ENCODE measurements around the gene SERPINA9.

Gene SERPINA9

DNA sequence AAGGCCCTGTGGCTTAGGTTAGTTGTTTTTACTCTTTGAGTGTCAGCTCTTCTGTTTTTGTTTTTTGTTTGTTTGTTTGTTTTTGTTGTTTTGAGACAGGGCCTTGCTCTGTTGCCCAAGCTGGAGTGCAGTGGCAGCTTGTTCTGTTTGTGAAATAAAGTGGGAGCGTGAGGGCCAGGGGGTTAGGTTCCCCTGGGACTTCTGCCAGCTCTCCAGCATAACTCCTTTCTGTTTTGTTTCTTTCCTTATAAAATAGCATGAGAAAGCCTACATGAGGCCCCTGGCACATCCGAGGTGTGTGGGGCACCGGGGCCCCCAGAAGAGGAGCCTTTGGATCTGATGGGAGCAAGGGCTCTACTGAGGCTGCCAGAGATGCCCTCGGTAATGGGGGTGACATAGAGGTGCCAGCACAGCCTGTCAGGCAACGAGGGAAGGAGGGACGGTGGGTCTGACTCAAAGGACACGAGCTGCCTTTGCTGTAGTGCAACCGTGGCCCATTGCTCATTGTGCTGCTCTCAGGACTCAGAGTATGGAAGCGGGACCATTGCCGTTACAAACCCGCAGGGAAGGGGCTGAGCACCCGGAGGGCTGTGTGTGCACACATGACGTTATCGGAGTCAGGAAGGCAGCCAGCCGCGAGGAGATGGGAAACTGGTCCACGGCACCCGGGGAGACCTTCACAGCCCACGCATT, 14.3 kb downstream of the SERPINA9 start:
- DNase-seq = no peak

GRCh38 chr14:94460631-94461416, 15.2 kb downstream of the SERPINA9 start:
- DNase-seq = no peak

DNA sequence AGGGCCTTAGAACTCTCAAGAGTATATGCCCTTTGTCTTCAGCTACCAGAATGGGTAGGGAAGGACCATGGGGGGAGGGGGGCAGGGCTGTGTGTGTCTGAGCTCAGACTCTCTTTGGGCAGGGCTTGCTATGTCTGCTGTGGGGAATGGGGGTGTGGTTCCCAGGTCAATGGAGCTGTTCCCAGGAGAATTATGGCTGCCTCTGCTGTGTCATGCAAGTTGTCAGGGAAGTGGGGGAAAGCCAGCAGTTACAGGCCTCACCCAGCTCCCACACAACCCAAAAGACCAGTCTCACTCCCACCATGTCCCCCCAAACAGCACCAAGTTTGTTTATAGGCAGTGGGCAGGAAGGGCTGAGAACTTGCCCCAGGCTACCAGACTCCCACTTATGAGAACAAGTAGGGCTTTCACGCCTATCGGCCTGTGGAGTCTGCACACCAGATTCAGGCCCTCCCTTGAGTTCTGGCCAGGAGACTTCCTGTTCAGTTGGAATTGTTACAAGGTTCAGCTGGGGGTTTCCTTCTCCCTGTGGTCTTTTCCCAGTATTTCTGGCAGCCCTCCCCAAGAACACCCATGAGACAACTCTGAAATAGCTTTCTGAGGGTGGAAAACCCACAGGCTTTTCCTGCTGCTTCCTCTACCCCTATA, 17.3 kb downstream of the SERPINA9 start:
- DNase-seq = no peak

- DNase-seq = no peak
These were observed 17.9 kb downstream of the SERPINA9 start for GRCh38 chr14:94458096-94458495.

DNA sequence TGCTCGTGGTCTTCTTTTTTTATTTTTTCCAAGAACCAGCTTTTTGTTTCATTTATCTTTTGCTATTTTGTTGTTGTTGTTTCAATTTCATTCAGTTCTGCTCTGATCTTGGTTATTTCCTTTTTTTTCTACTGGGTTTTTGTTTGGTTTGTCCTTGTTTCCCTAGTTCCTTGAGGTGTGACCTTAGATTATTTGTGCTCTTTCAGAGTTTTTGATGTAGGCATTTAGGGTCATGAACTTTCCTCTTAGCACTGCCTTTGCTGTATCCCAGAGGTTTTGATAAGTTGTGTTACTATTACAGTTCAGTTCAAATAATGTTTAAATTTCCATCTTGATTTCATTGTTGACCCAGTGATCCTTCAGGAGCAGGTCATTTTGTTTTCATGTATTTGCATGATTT, 20.1 kb downstream of the SERPINA9 start:
- no peak for DNase-seq

DNA sequence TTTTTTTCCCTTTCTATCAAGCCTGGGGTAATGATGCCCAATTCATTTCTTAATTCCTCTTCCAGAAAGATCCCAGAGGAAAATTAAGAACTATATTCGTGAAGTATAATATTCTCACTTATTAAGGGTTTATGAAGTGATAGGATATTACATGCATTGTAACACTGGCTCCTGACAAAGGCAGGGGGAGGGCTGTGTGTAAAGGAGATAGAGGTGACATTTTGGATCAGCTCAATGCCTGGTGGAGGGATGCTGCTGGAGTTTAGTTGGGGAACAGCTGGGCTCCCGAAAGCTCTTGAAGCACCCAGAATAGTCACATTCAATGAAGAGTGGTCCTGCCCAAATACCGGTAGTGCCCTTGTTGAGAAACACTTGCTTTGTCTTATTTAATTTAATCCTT, 24.2 kb downstream of the SERPINA9 start:
- no peak for DNase-seq

- no peak for DNase-seq
These were observed 24.8 kb downstream of the SERPINA9 start for GRCh38 chr14:94451091-94451771.

DNA sequence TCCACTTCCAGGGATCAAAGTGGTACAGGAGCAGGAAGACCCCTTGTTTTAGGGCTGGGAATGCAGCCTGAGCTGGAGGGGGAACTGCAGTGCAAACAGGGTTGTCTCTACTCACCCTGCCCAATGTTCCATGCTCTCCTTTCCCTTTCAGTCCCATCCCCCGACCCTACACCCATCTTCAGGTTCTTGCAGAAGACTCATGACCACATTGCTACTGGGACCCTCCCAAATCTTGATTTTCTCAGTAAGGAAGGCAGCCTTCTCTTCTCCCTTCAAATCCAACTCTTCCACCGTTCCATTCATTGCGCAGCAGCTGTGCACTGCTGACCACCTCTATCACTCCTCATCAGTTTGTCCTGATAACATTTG, 25.3 kb downstream of the SERPINA9 start:
- DNase-seq = no peak

DNA sequence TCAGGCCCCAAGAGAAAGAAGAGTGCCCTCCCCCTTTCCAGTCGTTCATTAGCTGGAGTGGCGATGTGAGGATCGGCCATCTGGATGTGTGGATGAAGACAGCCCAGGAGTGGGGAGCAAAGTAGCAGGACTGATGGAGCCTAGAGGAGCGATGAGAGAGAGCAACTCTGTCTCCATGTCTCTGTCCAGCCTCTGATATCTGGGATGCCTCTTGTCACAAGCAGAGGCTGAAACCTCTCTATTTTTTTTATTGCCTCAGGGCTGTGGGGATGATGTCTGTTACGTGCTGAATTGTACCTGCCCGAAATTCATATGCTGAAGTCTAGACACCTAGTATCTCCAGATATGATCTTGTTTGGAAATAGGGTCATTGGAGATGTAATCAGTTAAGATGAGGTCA, 26.1 kb downstream of the SERPINA9 start:
- DNase-seq = no peak

DNA sequence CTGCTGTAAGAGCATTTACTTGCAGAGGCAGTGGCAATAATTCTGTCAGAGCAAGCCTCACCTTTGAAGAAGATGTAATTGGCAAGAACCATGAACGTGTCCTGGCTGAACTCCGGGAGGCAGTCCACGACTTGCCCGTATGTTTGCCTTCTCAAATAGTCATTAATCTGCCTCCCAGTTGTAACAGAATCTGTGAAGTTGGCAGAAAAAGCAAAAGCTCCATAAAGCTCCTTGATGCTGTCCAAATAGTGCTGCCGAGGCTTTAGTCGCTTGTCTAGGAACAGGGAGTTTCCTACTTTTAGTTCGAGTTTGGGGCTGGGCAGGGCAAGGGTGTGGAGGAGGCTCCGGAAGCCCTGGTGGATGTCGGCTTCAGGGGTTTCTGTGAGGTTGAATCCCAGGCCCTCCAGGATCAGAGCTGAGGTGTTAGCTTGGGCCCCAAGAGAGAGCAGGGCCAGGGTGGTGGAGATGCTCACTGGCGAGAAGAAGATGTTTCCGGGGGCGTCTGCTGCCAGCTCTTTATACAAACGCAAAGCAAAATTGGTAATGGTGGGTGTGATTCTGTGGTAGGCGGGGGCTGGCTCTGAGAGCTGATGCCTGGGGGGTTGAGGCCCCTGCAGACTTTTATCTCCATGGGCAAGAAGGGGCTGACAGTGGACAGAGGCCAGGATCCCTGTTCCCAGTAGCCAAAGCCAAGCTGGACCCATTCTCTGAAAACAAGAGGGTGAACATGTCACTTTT, 27.8 kb downstream of the SERPINA9 start:
- no peak for DNase-seq

DNA sequence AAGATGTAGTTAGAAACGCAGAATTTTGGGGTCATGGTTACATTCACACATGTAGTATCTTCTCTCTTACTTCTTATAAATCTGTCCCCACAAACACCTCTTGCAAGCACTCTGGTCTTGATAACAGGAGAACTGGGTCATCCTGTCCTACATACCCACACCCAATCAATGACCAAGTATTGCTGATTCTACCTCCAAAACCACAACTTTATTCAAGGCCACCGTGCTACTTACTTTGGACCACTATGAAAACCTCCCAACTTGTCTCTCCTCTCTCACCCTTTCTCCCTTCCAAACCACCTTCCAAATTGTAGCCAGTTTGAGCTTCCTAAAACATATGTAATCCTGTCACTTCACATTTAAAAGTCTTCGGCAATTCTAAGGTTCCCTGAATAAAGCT, 28.8 kb downstream of the SERPINA9 start:
- DNase-seq = no peak

DNA sequence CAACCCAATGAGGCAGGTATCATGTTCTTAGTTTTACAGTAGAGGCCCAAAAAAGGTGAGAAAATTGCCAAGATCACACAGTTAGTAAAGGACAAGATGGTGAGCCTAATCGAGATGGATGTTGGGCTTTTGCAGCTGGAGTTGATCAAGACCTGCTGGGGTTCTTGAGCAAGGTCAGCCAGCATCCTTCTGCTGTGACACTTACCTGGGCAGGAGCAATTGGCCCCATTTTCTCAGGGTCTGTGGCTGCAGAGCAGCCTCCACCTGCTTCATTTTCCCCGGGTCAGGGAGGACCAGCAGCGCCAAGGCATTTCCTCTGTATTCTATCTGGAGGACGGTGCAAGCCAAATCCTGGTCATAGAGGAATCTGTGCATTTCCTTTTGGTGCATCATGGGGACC, 29.9 kb downstream of the SERPINA9 start:
- DNase-seq = no peak

DNA sequence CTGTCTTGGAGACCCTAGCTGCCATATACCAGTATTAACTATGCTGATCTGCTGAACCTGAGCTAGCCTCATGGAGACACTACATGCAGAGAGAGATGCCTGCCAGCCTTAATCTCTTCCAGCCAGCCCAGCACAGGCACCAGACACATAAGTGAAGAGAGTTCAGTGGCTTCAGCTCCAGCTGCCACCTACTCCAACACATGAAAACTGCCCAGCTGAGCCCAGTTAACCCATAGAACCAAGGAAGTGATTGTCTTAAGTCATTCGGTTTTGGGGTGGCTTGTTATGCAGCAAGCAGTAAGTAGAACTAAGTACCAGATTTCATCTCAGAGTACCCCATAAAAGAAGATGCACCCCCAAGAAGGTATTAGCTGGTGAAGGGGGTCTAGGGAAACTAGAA, 31.0 kb downstream of the SERPINA9 start:
- no peak for DNase-seq

DNA sequence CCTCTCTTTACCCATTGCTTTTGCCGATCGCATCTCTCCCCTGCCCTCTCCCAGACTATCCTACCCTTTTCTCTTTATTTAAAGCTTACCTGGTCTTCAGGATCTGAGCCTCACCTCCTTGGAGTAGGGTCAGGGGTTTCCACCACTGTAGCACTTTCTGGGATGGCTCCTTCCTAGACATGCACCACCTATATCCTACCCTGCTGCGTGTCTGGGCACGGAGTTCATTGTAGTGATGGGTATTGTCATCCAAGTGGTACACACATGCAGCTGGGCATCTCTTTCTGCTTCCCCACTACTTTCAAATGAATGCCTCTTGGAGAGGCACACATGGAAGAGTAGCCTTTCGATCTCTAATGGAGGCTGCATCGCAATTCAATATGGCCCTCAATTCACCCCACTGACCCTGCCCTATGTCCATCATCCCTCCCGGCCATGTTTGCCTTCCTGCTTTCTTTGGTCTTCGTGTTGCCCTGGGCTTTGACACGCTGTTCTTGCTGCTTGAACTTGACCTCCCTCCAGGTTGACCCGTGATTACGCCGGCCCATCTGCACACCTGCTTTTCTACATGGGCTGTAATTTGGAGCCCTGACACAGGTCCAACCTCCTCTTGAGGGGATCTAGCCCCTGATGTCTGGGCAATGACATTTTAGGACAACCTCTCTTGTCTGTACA, 34.3 kb downstream of the SERPINA9 start:
- DNase-seq = no peak

DNA sequence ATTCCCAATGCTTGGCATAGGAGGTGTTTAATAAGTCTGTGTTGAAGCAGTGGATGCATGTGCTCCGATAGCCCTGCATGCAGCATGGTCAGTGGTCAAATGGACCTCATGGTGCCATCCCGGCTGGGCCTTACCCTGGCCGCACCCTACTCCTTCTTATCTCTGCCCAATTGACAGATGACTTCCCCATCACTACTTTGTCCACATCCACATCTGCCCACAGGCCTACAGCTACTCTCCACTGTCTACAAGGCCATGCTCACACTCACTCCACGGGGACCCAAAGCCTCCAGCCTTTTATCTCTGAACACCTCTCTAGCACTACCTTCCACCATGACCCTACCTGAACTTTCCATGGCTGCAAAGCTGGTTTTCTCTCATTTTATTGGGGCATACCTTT, 34.9 kb downstream of the SERPINA9 start:
- no peak for DNase-seq

- no peak for DNase-seq
These were observed 36.4 kb downstream of the SERPINA9 start for GRCh38 chr14:94439453-94440057.

- DNase-seq = no peak
These were observed 47.4 kb downstream of the SERPINA9 start for GRCh38 chr14:94428610-94429009.

DNA sequence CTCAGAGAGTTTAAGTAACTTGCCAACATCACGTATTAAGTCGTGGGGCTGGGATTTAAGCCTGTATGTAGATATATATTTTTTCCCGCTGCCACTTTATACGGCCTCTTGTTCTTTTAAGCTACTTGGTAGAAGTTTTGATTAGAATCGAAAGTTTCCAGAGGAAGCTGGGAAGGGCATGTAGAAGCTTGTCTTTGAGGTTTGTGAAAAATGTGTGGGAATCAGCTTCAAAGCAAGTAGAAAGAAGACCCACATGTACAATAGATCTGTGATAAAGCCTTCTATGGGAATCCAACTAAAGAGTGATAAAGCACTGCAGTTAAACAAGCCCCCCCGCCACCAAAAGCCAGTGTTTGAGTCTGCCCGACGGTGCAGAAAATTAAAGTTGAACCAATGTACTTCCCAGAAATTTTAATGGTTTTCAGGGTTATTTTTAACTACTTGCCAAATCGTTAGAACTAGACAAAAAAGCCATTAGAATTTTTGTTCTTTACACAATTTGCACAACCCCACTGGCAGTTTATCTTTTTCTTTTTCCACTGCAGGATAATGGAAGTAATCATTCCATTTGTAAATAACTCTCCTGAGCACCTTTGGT, 48.9 kb downstream of the SERPINA9 start:
- no peak for DNase-seq

DNA sequence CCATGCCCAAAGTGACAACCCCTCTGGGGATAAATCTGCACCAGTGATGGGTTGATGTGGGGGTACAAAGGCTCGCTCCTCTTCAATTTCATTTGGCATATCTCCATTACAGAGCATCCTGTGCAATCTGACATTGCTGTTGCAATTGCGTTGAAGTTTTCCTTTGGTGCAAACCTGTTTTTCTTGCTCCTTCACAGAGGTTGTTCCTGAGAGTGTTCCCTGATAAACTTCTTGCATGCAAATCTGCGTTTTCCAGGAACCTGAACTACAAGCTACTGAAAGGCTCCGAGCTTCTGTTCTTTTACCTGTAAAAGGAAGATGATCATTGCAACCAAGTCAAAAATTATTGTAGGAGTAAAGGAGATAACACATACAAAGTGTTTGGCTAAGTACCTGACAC, 49.5 kb downstream of the SERPINA9 start:
- DNase-seq = no peak

GRCh38 chr14:94424371-94424770, 51.6 kb downstream of the SERPINA9 start:
- no peak for DNase-seq

DNA sequence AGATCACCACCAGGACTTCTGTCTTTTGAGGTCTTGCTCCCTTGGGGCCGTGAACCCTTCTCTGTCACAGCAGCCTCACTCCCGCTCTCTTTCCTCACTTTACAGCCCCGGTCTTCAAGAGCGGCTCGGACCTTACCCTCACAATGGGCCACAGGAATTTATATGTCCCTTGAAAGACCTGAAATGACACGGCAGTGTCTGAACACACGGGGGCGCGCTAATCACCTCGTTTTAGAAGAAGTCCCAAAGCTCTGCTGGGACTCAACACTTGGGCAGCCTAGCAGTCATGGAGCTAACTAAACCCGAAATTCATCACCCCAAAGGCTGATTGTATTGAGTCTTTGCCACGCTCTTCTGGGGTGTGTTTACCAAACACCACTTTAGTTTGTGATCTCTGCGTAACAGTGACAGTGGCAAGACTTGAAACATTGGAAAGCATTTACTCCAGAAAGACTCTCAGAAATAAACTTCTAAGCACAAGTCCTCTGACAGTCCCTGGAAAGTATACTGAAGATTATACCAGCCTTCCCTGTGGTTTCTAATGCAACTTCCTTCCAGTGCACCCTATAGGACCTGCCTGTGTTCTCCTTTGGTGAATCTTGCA, 52.4 kb downstream of the SERPINA9 start:
- DNase-seq = peak; percentile 63 to 75

All from Kasumi-1 (cell line).